ENCODE measurements around the gene SELENOH. TPM values are rescaled to one million over a fixed set of nuclear protein-coding genes. Genes with fewer than 3 reads are reported as not detected.

Gene SELENOH
- total and polyA plus RNA-seq, 9 of the 15 experiments (the other 6 are each of a cell fraction or from before 2014, with no cell fraction given) = 16.6 to 299 (median 118) TPM

DNA sequence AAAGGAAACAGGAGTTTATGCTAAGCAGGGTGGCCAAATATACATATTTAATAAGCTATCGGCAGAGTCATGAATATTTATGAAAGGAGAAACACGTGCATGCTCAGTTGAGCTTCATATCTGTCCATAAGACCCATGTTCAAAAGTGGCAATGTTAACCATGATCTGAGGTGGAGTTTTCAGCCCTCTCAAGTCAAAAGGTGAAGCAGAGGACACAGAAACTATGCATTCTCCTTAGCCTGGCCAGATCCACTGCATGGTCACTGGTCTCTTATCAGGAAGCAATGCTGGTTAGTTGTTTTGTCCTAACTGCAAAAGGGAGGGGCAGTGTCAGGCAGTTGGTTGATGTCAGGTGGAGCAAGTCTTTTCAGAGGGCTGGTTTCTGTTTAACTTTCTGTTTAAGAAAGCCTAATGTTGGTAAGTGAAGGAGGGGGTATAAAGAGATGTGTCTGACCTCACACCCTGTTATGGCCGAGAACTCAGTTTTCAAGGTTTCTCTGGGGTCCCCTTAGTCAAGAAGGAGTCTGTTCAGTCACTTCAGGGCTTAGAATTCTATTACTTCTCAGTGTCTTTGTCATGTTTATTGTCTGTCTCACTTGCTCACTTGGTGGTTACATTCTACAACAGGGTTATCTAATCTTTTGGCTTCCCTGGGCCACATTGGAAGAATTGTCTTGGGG, 5.5 kb upstream of the SELENOH start (continued):
- peak; percentile 38; the same call in 1 of the 2 replicates for TF ChIP-seq TEAD4 (IDR thresholded peaks at IDR 0.05; ENCODE audit: low read length)
- TF ChIP-seq TEAD4 (CRISPR knock-in tag; IDR thresholded peaks at IDR 0.05; ENCODE audit: borderline replicate concordance) = no peak
- TF ChIP-seq XRCC5 (IDR thresholded peaks at IDR 0.05; ENCODE audit: low read depth, low read length) = no peak
- TF ChIP-seq, protein P1, sequence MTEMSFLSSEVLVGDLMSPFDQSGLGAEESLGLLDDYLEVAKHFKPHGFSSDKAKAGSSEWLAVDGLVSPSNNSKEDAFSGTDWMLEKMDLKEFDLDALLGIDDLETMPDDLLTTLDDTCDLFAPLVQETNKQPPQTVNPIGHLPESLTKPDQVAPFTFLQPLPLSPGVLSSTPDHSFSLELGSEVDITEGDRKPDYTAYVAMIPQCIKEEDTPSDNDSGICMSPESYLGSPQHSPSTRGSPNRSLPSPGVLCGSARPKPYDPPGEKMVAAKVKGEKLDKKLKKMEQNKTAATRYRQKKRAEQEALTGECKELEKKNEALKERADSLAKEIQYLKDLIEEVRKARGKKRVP (CRISPR knock-in tag; IDR thresholded peaks at IDR 0.05) = peak; percentile 60; the same call in 1 of the 2 replicates
- TF ChIP-seq SIN3A (IDR thresholded peaks at IDR 0.05; ENCODE audit: borderline replicate concordance in 2 of 2, control insufficient read depth in 1 of 2, low read depth in 2 of 2, low read length in 2 of 2) = peak in 1 of 2 experiments; percentile 11; a peak in 1 of 4 replicates
- TF ChIP-seq ARNT (IDR thresholded peaks at IDR 0.05) = 0 out of 4 replicates have a peak, but pooled peaks of 1 of the 2 experiments have one; percentile 38
- TF ChIP-seq PYGO2 (tag; IDR thresholded peaks at IDR 0.05) = no peak
- TF ChIP-seq ZNF354B (CRISPR knock-in tag; IDR thresholded peaks at IDR 0.05) = no peak
- TF ChIP-seq MAFF (IDR thresholded peaks at IDR 0.05; ENCODE audit: low read length) = no peak
- peak; percentile 52; the same call in 1 of the 2 replicates for TF ChIP-seq HDAC2 (IDR thresholded peaks at IDR 0.05)
- peak; percentile 69 for TF ChIP-seq DPF2 (IDR thresholded peaks at IDR 0.05)
- TF ChIP-seq, protein P2, sequence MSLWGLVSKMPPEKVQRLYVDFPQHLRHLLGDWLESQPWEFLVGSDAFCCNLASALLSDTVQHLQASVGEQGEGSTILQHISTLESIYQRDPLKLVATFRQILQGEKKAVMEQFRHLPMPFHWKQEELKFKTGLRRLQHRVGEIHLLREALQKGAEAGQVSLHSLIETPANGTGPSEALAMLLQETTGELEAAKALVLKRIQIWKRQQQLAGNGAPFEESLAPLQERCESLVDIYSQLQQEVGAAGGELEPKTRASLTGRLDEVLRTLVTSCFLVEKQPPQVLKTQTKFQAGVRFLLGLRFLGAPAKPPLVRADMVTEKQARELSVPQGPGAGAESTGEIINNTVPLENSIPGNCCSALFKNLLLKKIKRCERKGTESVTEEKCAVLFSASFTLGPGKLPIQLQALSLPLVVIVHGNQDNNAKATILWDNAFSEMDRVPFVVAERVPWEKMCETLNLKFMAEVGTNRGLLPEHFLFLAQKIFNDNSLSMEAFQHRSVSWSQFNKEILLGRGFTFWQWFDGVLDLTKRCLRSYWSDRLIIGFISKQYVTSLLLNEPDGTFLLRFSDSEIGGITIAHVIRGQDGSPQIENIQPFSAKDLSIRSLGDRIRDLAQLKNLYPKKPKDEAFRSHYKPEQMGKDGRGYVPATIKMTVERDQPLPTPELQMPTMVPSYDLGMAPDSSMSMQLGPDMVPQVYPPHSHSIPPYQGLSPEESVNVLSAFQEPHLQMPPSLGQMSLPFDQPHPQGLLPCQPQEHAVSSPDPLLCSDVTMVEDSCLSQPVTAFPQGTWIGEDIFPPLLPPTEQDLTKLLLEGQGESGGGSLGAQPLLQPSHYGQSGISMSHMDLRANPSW (CRISPR knock-in tag; IDR thresholded peaks at IDR 0.05) = 0 out of 2 replicates have a peak, but pooled peaks have one; percentile 31
- peak; percentile 83 for TF ChIP-seq ESRRA (IDR thresholded peaks at IDR 0.05; ENCODE audit: borderline replicate concordance, low read depth)
- peak; percentile 47 for TF ChIP-seq ARID1B (IDR thresholded peaks at IDR 0.05)
- TF ChIP-seq MEIS2 (IDR thresholded peaks at IDR 0.05; ENCODE audit: partially characterized antibody) = peak; percentile 53
- TF ChIP-seq, protein P3, sequence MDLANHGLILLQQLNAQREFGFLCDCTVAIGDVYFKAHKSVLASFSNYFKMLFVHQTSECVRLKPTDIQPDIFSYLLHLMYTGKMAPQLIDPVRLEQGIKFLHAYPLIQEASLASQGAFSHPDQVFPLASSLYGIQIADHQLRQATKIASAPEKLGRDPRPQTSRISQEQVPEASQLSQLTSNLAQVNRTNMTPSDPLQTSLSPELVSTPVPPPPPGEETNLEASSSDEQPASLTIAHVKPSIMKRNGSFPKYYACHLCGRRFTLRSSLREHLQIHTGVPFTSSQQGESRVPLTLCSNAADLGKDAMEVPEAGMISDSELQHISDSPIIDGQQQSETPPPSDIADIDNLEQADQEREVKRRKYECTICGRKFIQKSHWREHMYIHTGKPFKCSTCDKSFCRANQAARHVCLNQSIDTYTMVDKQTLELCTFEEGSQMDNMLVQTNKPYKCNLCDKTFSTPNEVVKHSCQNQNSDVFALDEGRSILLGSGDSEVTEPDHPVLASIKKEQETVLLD (IDR thresholded peaks at IDR 0.05) = no peak
- 0 out of 2 replicates have a peak, but pooled peaks have one; percentile 19 for TF ChIP-seq CC2D1A (IDR thresholded peaks at IDR 0.05)
- TF ChIP-seq, protein P4, sequence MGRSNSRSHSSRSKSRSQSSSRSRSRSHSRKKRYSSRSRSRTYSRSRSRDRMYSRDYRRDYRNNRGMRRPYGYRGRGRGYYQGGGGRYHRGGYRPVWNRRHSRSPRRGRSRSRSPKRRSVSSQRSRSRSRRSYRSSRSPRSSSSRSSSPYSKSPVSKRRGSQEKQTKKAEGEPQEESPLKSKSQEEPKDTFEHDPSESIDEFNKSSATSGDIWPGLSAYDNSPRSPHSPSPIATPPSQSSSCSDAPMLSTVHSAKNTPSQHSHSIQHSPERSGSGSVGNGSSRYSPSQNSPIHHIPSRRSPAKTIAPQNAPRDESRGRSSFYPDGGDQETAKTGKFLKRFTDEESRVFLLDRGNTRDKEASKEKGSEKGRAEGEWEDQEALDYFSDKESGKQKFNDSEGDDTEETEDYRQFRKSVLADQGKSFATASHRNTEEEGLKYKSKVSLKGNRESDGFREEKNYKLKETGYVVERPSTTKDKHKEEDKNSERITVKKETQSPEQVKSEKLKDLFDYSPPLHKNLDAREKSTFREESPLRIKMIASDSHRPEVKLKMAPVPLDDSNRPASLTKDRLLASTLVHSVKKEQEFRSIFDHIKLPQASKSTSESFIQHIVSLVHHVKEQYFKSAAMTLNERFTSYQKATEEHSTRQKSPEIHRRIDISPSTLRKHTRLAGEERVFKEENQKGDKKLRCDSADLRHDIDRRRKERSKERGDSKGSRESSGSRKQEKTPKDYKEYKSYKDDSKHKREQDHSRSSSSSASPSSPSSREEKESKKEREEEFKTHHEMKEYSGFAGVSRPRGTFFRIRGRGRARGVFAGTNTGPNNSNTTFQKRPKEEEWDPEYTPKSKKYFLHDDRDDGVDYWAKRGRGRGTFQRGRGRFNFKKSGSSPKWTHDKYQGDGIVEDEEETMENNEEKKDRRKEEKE (IDR thresholded peaks at IDR 0.05; ENCODE audit: borderline replicate concordance in 1 of 2, control insufficient read depth in 1 of 2, low read depth in 2 of 2, low read length in 1 of 2) = peak in 1 of 2 experiments; percentile 22; a peak in 1 of 4 replicates
- TF ChIP-seq EP400 (IDR thresholded peaks at IDR 0.05) = peak; percentile 50; the same call in 1 of the 2 replicates
- TF ChIP-seq, protein P5, sequence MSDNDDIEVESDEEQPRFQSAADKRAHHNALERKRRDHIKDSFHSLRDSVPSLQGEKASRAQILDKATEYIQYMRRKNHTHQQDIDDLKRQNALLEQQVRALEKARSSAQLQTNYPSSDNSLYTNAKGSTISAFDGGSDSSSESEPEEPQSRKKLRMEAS (CRISPR knock-in tag; IDR thresholded peaks at IDR 0.05) = peak; percentile 45; the same call in 1 of the 2 replicates

All from K562 (cell line).